Right cardiac atrium (tissue), 5 donors: Measurements from ENCODE around the gene DCAF10. TPM values are rescaled to one million over a fixed set of nuclear protein-coding genes. Genes with fewer than 3 reads are reported as not detected.
A peak's percentile ranks its signal among the peaks of the same experiment; 100 is the strongest.
"Not testable (repeated sequence)": the region's sequence is repeated elsewhere in the genome, so short reads cannot be mapped to it uniquely, and the experiment has no call there.

Source experiments
- ATAC-seq, 2 donors: fragments of 200-7000 bp; cut with Tn5 transposase; one replicate each; pipeline versions ENCODE4 v1.8.0 to v1.9.1; 2020; ENCODE audit warnings: moderate library complexity in 2 of 2, mild to moderate bottlenecking in 1 of 2
- DNase-seq, 3 donors: peaks; one replicate each; pipeline ENCODE4 v3.0.0-alpha.2; 2020
- H3K27ac ChIP-seq: one replicate; pipeline ENCODE4 v1.5.1; 2013; ENCODE audit warnings: mild to moderate bottlenecking, low read length, control low read depth, moderate library complexity
- H3K27me3 ChIP-seq: one replicate; pipeline ENCODE4 v1.6.1; 2013; ENCODE audit not compliant: control insufficient read depth, insufficient read depth
- H3K4me1 ChIP-seq: one replicate; pipeline ENCODE4 v1.6.1; 2013; ENCODE audit warnings: low read length; ENCODE audit not compliant: control insufficient read depth, insufficient read depth
- H3K4me3 ChIP-seq: one replicate; pipeline ENCODE4 v1.5.1; 2013; ENCODE audit warnings: low read length, control low read depth
- H3K9me3 ChIP-seq: one replicate; pipeline ENCODE4 v1.6.1; 2013; ENCODE audit warnings: low read length; ENCODE audit not compliant: control insufficient read depth
- WGBS: extraction: QIAGEN DNeasy Blood & Tissue Kit; methylation state at CpG from one replicate; pipeline ENCODE4 v1.1.7; 2013; 5-methylcytosine and 5-hydroxymethylcytosine counted together
- intact Hi-C, 4 donors: fragments of 100-400 bp; cut with DNase I; formaldehyde crosslinking; loops; one replicate each; pipeline versions ENCODE4 v1.11.0 to v1.14.0; 2022 to 2023
- polyA plus RNA-seq: library from polyadenylated mRNA; stranded (reverse); fragments of 200-250 nt; gene quantifications from one replicate; pipeline ENCODE4 v1.2.3, GENCODE V29; 2013
- total RNA-seq, 4 donors: library from RNA; stranded (reverse); fragmentation: NEBNext Ultra II Directional; extraction: Animal tissue kit (Norgen Biotek cat#: 25700); gene quantifications; one replicate each; pipeline ENCODE4 v1.2.1, GENCODE V29; 2021
- donor health status: healthy with polysubstance abuse.
- donor health status: DM: no; HTN: yes; CAD: no.
- donor health status: DM: no; HTN: no; CAD: no.
- donor health status: DM: no; HTN: yes; CAD: no; lungs with severe emphysema.
- donor health status: DM: yes; HTN: yes; CAD: no.

The DCAF10 gene
- total and polyA plus RNA-seq, 5 donors: 7.7 to 18.8 (median 16.2) TPM

DNA sequence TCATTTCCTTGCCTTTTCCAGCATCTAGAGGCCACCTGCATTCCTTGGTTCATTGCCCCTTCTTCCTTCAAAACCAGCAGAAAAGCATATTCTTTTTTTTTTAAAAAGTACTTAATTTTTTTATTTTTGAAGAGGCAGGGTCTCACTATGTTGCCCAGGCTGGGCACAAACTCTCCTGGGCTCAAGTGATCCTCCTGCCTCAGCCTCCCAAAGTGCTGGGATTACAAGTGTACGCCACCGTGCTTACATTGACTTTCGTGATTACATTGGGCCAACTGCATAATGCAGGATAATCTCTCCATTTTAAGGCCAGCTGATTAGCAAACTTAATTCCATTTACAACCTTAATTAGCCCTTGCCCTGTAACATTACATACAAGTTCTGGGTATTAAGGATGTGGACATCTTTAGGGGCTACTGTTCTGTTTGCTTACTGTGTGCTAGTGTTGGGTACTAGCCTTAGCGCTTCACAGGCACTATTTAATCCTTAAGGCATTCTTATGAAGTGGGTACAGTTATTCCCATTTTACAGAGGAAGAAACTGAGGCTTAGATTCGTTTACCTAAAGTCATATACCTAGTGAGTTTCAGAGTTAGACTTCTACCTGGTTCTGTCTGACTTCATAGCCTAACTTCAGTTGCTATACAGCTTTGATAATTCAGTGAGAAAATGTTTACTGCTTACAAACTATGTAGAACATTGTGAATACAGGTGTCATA lies 69.6 kb downstream of the DCAF10 start:
- no peak for DNase-seq
- H3K27ac ChIP-seq: no peak overlapping the region
- WGBS: 97% methylated on average over 5 of the region's 5 CpGs
- intact Hi-C loops: no loop called here
- no peaks in the 10 kb centered on the region for H3K4me1 ChIP-seq
- no peaks in the 10 kb centered on the region for H3K9me3 ChIP-seq
- no peak overlapping the region for H3K4me3 ChIP-seq
- ATAC-seq: no peak
- H3K27me3 ChIP-seq: no peaks in the 10 kb centered on the region

DNA sequence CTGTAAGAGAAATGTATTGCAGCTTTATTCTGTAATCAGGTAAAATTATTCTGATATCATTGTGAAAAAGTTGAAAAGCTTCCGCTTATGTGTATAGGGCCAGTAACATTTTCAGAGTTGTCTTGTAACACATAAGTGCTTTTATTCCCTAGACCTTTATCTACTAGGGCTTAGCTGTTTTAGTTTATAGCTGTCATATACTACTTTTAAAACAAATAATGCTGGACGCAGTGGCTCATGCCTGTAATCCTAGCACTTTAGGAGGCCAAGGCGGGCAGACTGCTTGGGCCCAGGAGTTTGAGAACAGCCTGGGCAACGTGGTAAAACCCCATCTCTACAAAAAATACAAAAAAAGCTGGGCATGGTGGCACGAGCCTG lies 70.2 kb downstream of the DCAF10 start:
- ATAC-seq: no peak

DNA sequence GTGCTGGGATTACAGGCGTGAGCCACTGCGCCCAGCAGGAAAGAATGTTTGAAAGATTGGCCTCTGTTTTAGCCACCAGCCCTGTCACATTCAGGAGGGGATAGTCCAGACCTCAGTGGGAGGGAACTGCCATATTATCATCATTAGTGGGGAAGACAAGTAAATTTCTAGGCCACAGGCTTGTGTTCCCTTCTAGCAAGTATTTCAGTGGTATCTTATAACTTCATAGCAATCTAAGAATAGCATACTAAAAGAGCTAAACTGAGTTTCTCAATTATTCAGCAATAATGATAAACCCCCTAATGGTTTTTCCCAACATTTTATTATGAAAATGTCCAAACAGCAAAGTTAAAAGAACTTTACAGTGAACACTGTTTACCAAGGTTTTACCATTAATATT lies 73.4 kb downstream of the DCAF10 start:
- 97% methylated on average over 2 of the region's 2 CpGs for WGBS
- intact Hi-C loops: no loop called here
- H3K4me1 ChIP-seq: no peaks in the 10 kb centered on the region

More for the DNA sequence above, 70.2 kb downstream of the DCAF10 start:
- intact Hi-C loops: no loop called here
- H3K4me1 ChIP-seq: no peaks in the 10 kb centered on the region
- H3K27me3 ChIP-seq: no peaks in the 10 kb centered on the region
- no peak for DNase-seq
- no peak overlapping the region for H3K4me3 ChIP-seq
- 82% methylated on average over 5 of the region's 5 CpGs for WGBS
- H3K9me3 ChIP-seq: no peaks in the 10 kb centered on the region
- H3K27ac ChIP-seq: no peak overlapping the region

GRCh38 chr9:37876376-37876775 lies 75.8 kb downstream of the DCAF10 start:
- Histone ChIP-seq H3K27ac (no peak overlapping the region), H3K9me3 (no peaks in the 10 kb centered on the region), H3K27me3 (no peaks in the 10 kb centered on the region), H3K4me3 (no peak overlapping the region), H3K4me1 (no peaks in the 10 kb centered on the region)
- DNase-seq (no peak), ATAC-seq (no peak)
- 88% methylated on average over 1 of the region's 1 CpG for WGBS
- intact Hi-C loops: no loop called here

More for the DNA sequence above, 73.4 kb downstream of the DCAF10 start:
- no peak overlapping the region for H3K27ac ChIP-seq
- DNase-seq: no peak
- no peaks in the 10 kb centered on the region for H3K9me3 ChIP-seq
- no peak overlapping the region for H3K4me3 ChIP-seq
- no peaks in the 10 kb centered on the region for H3K27me3 ChIP-seq
- ATAC-seq: no peak

DNA sequence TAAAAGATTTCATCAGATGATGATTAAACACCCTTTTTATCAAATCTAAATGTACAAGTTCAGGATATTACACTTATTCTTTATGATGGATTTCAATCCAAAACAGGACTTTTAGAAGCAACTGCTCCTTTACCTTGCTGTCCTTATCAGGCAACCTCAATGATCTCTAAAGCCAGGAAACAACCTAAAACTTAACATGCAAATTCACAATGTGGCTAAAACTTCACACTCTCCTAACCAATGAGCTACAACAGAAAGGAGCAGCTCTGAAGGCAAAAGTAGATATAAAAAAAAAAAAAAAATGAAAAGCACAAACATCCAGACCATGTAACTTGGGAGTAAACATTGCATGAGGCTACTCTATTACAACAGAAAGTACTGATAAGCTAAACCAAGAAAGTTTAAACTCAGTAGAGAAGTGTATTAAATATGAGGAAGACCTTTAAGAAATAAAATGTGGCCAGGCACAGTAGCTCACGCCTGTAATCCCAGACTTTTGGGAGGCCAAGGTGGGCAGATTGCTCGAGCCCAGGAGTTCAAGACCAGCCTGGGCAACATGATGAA lies 80.4 kb downstream of the DCAF10 start:
- Histone ChIP-seq H3K4me3 (no peak overlapping the region), H3K27ac (no peak overlapping the region), H3K4me1 (no peaks in the 10 kb centered on the region), H3K9me3 (no peaks in the 10 kb centered on the region), H3K27me3 (no peaks in the 10 kb centered on the region)
- WGBS: 94% methylated on average over 2 of the region's 2 CpGs
- DNase-seq (no peak), ATAC-seq (no peak)
- intact Hi-C loops: no loop called here

DNA sequence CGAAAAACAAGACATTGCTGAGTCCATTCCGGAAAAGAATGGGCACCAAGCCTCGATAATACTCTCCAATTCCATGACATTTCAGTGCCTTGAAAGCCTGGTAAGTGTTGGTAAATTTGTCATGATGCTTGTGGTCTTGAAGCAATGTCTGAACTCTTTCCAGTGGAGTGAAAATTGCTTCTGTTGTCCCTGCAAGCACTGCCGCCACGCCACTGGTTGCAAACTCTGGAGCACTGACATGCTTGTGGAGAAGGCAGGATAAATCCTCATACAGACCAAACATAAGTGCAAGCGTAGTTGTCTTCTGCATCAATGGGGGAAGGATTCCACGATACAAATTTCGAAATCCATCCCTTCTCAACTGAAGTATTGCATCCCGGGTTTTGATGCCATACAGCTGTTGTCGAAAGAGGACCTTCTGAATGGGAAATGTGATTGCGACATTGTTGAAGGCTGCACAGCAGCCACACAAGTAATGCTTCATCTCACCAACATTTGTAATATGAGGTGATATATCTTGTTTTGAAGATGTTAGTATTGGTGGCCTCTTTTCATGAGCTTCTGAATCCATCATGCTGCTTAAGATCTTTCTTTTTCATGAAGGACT lies 87.5 kb downstream of the DCAF10 start:
- ATAC-seq, H3K27me3 ChIP-seq, H3K4me3 ChIP-seq, H3K27ac ChIP-seq, H3K4me1 ChIP-seq, H3K9me3 ChIP-seq, intact Hi-C loops: not testable (repeated sequence)
- WGBS: 80% methylated on average over 11 of the region's 11 CpGs
- peak in 1 of 3 donors; percentile 25 for DNase-seq

- no peaks in the 10 kb centered on the region for H3K9me3 ChIP-seq
- no peak overlapping the region for H3K4me3 ChIP-seq
- no peak for DNase-seq
- H3K4me1 ChIP-seq: no peaks in the 10 kb centered on the region
- intact Hi-C loops: no loop called here
- ATAC-seq: no peak
- H3K27ac ChIP-seq: no peak overlapping the region
- no peaks in the 10 kb centered on the region for H3K27me3 ChIP-seq
Measured at GRCh38 chr9:37889536-37889935, 88.9 kb downstream of the DCAF10 start.

GRCh38 chr9:37891042-37891441 lies 90.4 kb downstream of the DCAF10 start:
- WGBS: 96% methylated on average over 16 of the region's 17 CpGs
- H3K27ac ChIP-seq, H3K4me1 ChIP-seq, H3K9me3 ChIP-seq, DNase-seq, ATAC-seq, intact Hi-C loops, H3K4me3 ChIP-seq, H3K27me3 ChIP-seq: not testable (repeated sequence)

- no peak for ATAC-seq
- DNase-seq: no peak
- 83% methylated on average over 8 of the region's 8 CpGs for WGBS
Measured at GRCh38 chr9:37892063-37892462, 91.5 kb downstream of the DCAF10 start.

GRCh38 chr9:37897665-37898064 lies 97.1 kb downstream of the DCAF10 start:
- DNase-seq: no peak
- intact Hi-C loops: no loop called here
- 53% methylated on average over 2 of the region's 2 CpGs for WGBS

More at GRCh38 chr9:37892063-37892462, 91.5 kb downstream of the DCAF10 start:
- Histone ChIP-seq H3K27ac (no peak overlapping the region), H3K4me1 (no peaks in the 10 kb centered on the region), H3K27me3 (no peaks in the 10 kb centered on the region), H3K9me3 (no peaks in the 10 kb centered on the region), H3K4me3 (no peak overlapping the region)
- intact Hi-C loops: no loop called here

GRCh38 chr9:37899041-37899440 lies 98.4 kb downstream of the DCAF10 start:
- DNase-seq (no peak), ATAC-seq (no peak)
- Histone ChIP-seq H3K27me3 (no peaks in the 10 kb centered on the region), H3K4me1 (peaks cover 2% of the 10 kb centered on the region), H3K4me3 (no peak overlapping the region), H3K27ac (no peak overlapping the region), H3K9me3 (no peaks in the 10 kb centered on the region)
- WGBS: 85% methylated on average over 2 of the region's 2 CpGs
- intact Hi-C loops: no loop called here

More at GRCh38 chr9:37897665-37898064, 97.1 kb downstream of the DCAF10 start:
- Histone ChIP-seq H3K9me3 (no peaks in the 10 kb centered on the region), H3K27me3 (no peaks in the 10 kb centered on the region), H3K4me3 (no peak overlapping the region), H3K4me1 (no peaks in the 10 kb centered on the region), H3K27ac (no peak overlapping the region)
- no peak for ATAC-seq
